Activated CD4-positive, alpha-beta T cell treated with anti-CD3 and anti-CD28 coated beads for 1 hour (primary cell): ENCODE measurements around the gene ALKBH4.
A peak's percentile ranks its signal among the peaks of the same experiment; 100 is the strongest.

ENCODE experiments used
- DNase-seq: peaks from one replicate; pipeline ENCODE4 v3.0.0-alpha.2; 2020

The ALKBH4 gene

GRCh38 chr7:102453319-102453718, 11.3 kb downstream of the ALKBH4 start:
- no peak for DNase-seq

GRCh38 chr7:102452451-102452850, 12.2 kb downstream of the ALKBH4 start:
- DNase-seq: no peak

- DNase-seq: no peak
Measured at GRCh38 chr7:102451371-102452054, 13.2 kb downstream of the ALKBH4 start.

- DNase-seq: peak; percentile 48
Measured at GRCh38 chr7:102450242-102450641, 14.4 kb downstream of the ALKBH4 start.

GRCh38 chr7:102449136-102449535, 15.5 kb downstream of the ALKBH4 start:
- no peak for DNase-seq

GRCh38 chr7:102447311-102447710, 17.4 kb downstream of the ALKBH4 start:
- no peak for DNase-seq

GRCh38 chr7:102446387-102447156, 18.1 kb downstream of the ALKBH4 start:
- DNase-seq: no peak

GRCh38 chr7:102445674-102446071, 19.0 kb downstream of the ALKBH4 start:
- DNase-seq: no peak

GRCh38 chr7:102444961-102445673, 19.5 kb downstream of the ALKBH4 start:
- DNase-seq: no peak

GRCh38 chr7:102439963-102440795, 24.5 kb downstream of the ALKBH4 start:
- no peak for DNase-seq

- no peak for DNase-seq
Measured at GRCh38 chr7:102436118-102436517, 28.5 kb downstream of the ALKBH4 start.

- DNase-seq: no peak
Measured at GRCh38 chr7:102434039-102434486, 30.6 kb downstream of the ALKBH4 start.

- DNase-seq: peak; percentile 83
Measured at GRCh38 chr7:102433219-102434038, 31.2 kb downstream of the ALKBH4 start, which contains the start of gene ORAI2. TSS of gene ORAI2 (plus strand) at chr7:102433575. CDS start at chr7:102438957, 5,382 bp downstream.

- DNase-seq: no peak
Measured at GRCh38 chr7:102432442-102433218, 32.0 kb downstream of the ALKBH4 start.

- DNase-seq: peak; percentile 41
Measured at GRCh38 chr7:102431617-102432298, 32.9 kb downstream of the ALKBH4 start.

GRCh38 chr7:102429141-102429899, 35.3 kb downstream of the ALKBH4 start:
- no peak for DNase-seq

- no peak for DNase-seq
Measured at GRCh38 chr7:102427019-102427405, 37.7 kb downstream of the ALKBH4 start.

- peak; percentile 55 for DNase-seq
Measured at GRCh38 chr7:102426268-102427018, 38.2 kb downstream of the ALKBH4 start.
